Activated T-cell treated with anti-CD3 and anti-CD28 coated beads for 48 hours (primary cell): ENCODE data around the gene SRCIN1.

Experiments used
- DNase-seq: peaks from one replicate; pipeline ENCODE4 v3.0.0-alpha.2; 2020; ENCODE audit warnings: low read depth

The SRCIN1 gene

GRCh38 chr17:38600906-38601305 is 4.8 kb downstream of the SRCIN1 start:
- DNase-seq, result no peak

DNA sequence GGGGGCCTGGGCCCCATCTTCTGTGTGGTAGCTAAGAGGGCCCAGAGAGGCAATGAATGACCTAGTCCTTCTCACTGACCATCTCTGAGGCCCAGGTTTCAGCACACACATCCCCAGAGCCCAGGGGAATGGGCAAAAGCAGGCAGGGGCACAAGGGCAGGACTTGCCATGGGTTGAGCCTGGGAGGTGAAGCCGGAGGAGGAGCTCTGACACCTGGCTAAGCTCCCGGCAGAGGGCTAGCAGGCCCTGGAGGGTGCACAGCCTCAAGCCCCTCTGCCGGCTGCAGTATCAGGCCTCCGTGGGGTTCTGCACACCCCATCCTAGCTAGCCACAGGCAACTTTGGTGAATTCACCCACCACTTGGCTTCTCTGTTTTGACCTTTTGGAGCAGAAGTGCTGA is 5.3 kb downstream of the SRCIN1 start:
- no peak for DNase-seq

DNA sequence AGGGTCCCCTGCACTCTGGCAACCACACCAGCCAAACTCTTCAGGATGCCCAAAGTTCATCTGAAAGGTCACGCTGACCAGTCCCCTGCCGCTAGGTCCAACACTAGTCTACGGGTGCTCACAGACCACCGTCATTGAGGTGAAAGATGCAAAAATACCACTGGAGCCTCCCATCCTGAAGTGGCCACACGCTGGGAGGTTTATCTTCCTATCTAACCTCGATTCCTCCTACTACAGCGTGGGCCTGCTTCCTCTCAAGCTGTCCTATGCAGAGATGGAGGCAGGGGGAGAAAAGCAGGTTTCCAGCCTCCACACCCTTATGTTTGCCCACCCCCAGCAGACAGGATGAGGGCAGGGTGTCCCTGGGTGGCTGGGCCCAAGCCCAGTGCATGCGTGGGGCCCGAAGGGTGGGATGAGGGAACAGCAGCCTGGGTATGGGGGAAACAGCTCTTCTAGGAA is 6.3 kb downstream of the SRCIN1 start:
- DNase-seq, result no peak

DNA sequence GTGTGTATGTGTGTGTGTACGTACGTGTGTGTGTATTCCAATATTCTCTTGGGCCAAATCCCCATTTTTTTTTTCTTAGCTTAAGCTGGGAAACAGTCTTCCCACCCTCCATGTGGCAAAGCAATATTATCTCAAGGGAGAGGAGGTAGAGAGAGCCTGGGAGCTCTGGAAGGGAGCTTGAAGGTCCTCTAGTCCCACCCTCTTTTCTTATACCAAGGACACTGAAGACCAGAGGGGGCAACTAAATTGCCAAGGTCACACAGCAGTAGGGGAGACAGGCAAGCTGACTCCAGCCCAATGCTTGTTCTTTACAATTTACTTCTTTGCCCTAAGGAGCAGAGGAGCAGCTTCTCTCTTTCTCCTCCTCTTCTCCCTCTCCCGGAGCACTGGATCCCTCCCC is 6.8 kb downstream of the SRCIN1 start:
- DNase-seq, result no peak

GRCh38 chr17:38598536-38598935 is 7.2 kb downstream of the SRCIN1 start:
- no peak for DNase-seq

DNA sequence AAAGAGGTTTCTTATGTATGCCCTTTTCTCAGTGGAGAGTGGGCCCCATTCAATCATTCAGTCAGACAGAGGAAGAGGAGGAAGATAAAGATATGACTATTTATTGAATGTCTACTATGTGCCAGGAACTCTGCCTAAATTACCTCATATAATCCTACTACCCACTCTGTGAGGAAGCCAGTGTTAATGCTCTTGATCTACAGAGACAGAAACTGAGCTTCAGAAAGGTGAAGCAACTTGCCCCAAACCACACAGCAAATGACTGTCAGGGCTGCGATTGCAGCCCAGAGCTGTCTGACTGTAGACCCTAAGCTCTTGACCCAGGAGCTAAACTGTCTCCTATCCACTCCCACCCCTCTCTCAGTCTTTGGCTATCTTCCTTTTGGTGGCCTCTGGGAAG is 8.4 kb downstream of the SRCIN1 start:
- no peak for DNase-seq

DNA sequence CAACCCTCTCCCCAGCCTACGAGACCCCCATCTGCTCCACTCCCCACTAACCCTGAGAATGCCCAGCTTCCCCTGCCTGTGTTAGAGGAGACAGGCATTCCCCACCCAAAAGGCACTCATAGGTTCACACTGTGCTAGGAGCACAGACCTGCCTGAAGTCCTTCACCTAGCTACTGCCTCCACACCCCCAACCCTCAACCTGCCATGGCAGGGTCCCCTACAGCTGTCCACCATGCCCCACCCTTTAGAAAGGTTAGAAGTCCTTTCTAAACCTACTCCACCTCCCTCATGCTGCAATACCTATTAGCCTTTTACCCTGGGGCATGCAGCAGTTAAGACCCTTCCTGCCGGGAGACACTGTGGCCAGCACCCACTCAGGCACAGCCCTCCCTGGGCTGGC is 9.1 kb downstream of the SRCIN1 start:
- DNase-seq, result no peak

- DNase-seq, result no peak
These were observed 9.9 kb downstream of the SRCIN1 start for GRCh38 chr17:38595892-38596291.

DNA sequence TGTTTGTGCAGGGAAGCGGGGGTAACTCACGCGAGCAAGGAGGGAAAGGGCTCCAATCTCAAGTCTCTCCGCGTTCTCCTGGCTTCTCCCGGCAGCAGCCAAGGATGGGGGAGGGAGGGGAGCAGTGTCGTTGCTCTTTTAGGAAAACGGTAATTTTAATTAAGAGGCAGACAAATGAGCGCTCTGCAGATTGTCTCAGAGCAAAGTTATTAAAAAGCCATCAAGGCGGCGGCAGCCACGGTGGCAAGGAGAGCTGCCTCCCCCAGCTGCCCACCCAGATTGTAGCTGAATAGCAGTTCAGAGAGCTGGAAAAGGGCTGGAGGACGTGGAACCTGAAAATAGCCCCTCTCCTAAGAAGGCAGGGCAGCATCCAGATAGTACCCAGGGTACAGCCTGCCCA is 11.6 kb downstream of the SRCIN1 start:
- no peak for DNase-seq

DNA sequence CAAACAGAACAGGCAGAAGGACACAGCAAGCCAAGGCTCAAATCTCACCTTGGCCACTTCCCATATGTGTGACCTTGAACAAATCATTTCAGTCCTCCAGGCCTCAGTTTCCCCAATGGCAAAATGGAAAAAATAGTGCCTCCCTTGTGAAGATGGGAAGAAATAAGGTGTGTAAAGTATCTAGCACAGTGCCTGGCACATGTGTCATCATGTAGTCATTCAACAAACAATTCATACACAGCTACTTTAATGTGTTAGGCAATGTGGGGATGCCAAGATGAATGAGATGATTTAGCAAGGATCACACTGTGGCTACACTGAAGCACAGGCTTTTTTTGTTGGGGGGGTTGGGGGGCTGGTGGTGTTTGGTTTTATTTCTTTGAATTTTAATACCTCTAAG is 13.3 kb downstream of the SRCIN1 start:
- DNase-seq, result no peak

DNA sequence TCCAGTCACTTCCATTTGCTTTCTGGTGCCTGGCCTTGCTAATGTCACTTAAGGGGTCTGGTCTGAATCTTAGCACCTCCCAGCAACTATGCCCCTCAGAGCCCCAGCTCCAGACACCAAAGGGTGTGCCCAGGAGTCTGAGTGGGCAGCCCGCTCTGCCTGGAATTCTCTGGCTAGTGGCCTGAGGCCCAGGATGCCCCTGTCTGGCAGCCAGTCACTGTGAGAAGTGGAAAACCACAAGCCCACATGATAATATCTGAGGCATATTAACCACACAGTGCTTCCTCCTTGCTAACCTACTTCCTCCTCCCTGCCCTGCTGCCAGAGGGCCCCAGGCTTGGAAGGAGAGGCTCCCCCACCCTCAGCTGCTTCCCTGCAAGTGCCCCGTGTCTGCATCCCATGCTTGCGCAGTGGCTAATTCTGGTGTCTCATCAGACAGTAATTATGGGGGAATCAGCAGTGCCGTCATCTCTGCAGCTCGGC is 14.0 kb downstream of the SRCIN1 start:
- DNase-seq, result no peak

- DNase-seq, result no peak
These were observed 14.6 kb downstream of the SRCIN1 start for GRCh38 chr17:38590988-38591758.

GRCh38 chr17:38589462-38590114 is 16.2 kb downstream of the SRCIN1 start:
- DNase-seq, result no peak

GRCh38 chr17:38588788-38589174 is 17.0 kb downstream of the SRCIN1 start:
- DNase-seq, result no peak

- no peak for DNase-seq
These were observed 17.6 kb downstream of the SRCIN1 start for GRCh38 chr17:38587947-38588787.

GRCh38 chr17:38587203-38587602 is 18.5 kb downstream of the SRCIN1 start:
- DNase-seq, result no peak

DNA sequence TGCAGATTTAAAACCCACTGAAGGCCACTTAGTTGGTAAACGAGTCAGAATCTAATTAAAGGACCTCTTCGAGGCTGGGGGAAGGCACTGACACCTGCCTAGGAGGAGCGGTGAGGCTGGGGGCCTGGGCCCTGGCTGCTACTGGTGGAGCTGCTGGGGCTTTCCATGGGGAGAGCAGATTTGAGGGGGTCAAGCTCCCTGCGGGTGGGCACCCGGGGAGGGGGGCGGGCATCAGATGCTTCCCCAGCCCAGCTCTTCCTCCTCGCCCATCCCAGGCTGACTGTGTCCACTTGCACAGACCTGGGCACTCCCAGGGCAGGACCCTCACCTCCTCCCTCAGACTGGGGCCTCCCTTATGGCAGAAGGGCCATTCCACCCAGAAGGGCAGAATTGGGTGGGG is 19.0 kb downstream of the SRCIN1 start:
- DNase-seq, result no peak

DNA sequence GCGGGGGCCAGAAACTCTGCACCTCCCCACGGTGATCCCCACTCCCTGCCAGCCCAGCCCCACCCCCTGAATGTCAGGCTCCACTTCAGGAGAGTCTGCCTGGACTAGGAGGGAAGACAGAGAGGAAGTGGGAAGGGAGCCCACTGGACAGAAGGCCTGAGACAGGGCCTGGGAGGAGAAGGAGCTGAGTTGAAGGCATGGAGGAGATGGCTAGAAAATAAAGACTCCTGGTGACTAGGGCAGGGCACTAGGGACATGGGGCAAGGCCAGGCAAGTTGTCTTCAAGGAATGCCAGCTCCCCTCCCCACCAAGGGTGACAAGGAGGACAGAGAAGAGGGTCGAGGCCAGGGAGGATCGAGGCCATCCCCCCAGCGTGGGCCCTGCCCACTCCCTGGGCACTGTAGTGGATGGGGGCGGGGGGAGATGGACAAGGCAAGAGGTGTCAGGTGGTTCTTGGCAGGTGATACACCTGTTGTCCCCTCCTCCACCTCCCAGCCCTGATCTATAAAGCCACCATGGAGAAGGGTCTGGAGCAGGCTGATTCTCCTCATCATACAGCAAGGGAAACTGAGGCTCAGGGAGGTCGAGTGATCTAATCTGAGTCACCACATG is 19.7 kb downstream of the SRCIN1 start:
- DNase-seq, result no peak

DNA sequence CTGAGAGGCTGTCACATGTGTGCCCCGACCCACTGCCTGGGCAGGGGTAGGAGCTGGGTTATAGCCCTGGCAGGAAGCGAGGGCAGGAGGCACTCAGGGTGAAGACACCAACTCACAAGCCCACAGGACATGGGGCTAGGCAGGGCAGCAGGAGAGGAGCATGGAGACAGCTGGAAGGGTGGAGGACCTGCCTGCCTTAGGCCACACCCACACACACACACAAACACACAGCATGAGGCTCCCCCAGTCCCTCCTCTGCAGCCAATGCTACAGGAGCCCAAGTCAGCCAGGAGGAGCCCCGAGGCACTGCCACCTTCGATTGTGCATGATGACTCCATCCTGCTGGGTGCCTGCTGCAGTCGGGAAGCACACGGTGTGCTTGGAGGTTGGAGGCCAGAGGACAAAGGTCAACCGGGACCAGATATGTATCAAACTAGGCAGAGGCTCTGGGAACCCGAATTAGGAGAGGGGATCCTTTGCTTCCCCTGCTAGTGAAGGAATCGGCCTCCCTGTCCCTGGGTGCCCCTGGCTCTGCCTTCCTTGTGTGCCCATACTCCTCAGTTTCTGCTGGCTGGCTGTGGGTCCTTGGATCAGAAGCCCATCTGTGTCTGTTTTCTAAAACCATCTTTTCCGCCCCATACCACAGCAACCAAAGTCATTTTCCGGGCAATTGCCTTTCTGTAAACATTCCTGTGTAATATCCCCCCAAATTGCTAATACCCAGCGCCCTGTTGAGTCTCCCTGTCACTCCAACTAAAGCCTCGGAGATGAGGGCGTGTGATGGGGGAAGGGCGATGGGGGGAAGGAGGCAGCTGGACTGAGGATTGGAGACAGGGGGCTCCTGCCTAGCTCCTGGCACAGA is 20.5 kb downstream of the SRCIN1 start:
- DNase-seq, result no peak

DNA sequence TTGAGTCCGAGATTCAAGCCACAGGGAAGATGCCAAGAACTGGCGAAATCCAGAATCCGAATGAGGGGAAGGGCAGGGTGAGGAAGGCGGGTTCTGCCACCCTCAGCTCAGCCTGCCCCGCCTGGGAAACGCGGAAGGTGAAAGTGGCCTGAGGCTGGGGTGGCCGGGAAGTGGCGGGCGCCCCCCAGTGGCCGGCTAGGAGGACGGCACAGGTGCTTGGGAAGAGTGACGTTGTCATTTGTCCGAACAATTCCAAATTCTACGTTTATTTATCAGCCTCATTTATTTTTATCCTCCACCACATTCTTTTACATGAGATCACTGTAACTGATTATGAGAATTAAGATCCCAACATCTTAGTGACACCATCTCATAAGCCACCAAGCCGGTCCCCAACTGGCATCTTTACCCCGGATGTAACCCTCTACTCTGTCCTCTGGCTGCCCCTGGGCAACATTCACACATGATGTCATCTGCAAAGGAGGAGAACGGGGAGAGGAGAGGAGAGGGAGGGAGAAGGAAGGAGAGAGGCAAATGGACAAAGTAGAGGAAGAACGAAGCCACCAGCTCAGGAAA is 21.3 kb downstream of the SRCIN1 start:
- peak; percentile 55 for DNase-seq

DNA sequence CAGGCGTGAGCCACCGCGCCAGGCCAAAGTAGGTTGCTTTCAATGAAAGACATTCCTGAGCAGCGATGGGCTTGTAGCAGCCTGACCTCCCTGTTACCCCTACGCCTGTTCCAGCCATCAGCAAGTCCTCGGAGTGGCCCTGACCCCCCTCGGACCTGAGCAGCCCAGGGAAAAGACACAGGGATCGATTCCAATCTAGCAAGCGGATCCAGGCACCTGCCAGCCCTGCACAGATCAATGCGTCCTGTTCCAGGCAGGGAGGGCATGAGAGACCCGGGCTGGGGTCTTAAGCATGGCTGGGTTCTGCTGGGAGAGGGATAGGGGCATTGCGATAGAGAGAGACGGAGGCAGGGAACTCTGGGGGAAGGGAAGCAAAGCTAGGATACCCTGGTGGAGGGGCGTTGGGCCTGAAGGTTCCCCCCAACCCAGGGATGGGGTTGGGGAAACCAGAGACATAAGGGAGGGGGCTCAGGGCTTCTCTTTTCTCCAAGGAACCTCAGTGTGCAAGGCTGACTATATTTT is 21.9 kb downstream of the SRCIN1 start:
- DNase-seq, result no peak
